HG02852 (cell line): ENCODE data around the gene PATE4.

Experiments used
- ATAC-seq: cut with Tn5 transposase; IDR thresholded peaks from one replicate; pipeline ENCODE4 v1.9.1; 2021; ENCODE audit warnings: mild to moderate bottlenecking, moderate library complexity; ENCODE audit not compliant: unreplicated experiment

Gene PATE4

DNA sequence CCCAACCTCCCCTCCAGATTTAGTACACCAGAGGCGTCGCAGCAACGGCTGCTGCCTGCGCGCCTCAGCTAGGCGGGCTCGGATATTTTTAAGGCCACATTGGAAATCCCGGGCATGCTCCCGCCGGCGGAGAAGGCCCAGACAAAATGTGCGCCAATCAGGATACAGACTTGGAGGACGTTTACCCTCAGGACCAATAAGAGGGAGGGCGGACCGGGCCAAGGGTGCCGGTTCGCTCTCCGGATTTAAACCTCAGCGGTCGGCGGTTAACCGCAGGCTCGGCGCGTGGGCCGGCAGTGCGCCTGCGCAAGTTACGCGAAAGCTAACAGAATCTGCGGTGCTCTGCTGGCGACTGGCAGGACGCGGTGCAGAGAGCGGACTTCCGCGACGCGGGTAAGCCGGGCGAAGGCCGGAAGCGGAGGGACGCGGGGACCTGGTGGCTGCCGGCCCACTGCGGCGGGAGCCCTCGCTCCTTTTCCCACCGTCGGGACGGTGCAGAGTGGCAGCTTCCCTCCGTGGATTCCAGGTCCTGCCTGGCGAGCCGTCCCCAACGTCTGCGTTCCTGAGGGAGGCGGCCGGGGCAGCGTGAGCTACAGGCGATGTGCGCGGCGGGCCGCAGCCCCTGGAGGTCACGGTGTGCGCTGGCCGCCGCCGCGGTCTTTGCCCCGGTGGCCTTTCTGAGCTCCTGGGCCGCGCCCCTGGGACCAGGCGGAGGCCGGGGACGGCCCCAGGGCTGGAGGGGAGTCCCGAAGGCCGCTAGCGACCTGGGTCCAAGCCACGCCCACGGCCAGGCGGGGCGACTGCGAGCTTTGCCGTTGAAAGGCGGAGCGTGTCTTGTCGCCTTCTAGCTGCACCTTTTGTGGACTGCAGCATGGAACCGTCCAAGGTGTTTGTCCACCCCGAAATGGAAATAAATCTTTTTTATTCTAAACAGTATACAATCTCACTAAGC lies 54.5 kb downstream of the PATE4 start, which contains the start of gene HYLS1:
TSS of gene HYLS1 (plus strand) at position 296 of the 952 bp plus-strand sequence. CDS start 11,701 bp downstream, outside the sequence.
- peak; percentile 87 for ATAC-seq
